K562 (cell line): ENCODE data around the gene ARL14. TPM values are rescaled to one million over a fixed set of nuclear protein-coding genes. Genes with fewer than 3 reads are reported as not detected.

ENCODE experiments used
- ATAC-seq: fragments of 200-7000 bp; cut with Tn5 transposase; 3 replicates; pipeline ENCODE4 v1.9.1; 2020; ENCODE audit warnings: moderate library complexity
- BruUV-seq: library from RNA; stranded (reverse); fragments of 400-500 nt; replicated peaks from 2 replicates; lab custom pipeline; 2021; lab: Mats Ljungman, UMichigan
- CTCF ChIA-PET: fragments of 300-600 bp; formaldehyde crosslinking; extraction: SDS; loops from one replicate; lab custom pipeline; 2021; ENCODE audit warnings: low intra/inter-chr PET ratio; lab: Yijun Ruan, JAX
- POLR2A ChIA-PET: fragments of 300-600, 350-650 bp; sonication (Branson Sonifier 250); formaldehyde crosslinking; extraction: SDS; loops from one replicate; lab custom pipeline; 2021; ENCODE audit warnings: antibody characterized with exemption, inconsistent platforms; lab: Yijun Ruan, JAX
- DNase-seq, 4 experiments: peaks; one replicate each; pipeline versions ENCODE4 v3.0.0 to v3.0.0-alpha.2; 2011 to 2018; ENCODE audit warnings: low spot score in 3 of 4, mixed read lengths in 3 of 4; ENCODE audit errors: extremely low read depth in 1 of 4
- FAIRE-seq: peaks from 2 replicates; lab custom pipeline; 2011; peaks lifted over from hg19 to GRCh38; lab: Jason Lieb, UNC
- H2AFZ ChIP-seq: 2 replicates; pipeline ENCODE4 v1.6.0; 2011; ENCODE audit warnings: low read depth, low read length, control low read depth, inconsistent platforms
- H3K27ac ChIP-seq: fragments of 200-600 bp; 3 replicates; pipeline ENCODE4 v1.8.0; 2011; ENCODE audit warnings: low read depth, mild to moderate bottlenecking, control low read depth, inconsistent platforms, low read length, moderate library complexity, mixed read lengths; ENCODE audit errors: extremely low read depth
- H3K27me3 ChIP-seq, 2 experiments: fragments of 300-600 bp in 1 of 2; 2 replicates in 1 of 2; 3 replicates in 1 of 2; pipeline versions ENCODE4 v1.6.0 to v1.8.0; 2011; ENCODE audit warnings: inconsistent platforms in 2 of 2, low read length in 2 of 2, mild to moderate bottlenecking in 1 of 2, mixed read lengths in 1 of 2, moderate library complexity in 1 of 2; ENCODE audit not compliant: control insufficient read depth in 2 of 2, insufficient read depth in 2 of 2
- H3K36me3 ChIP-seq: fragments of 300-600 bp; 3 replicates; pipeline ENCODE4 v1.8.0; 2011; ENCODE audit warnings: mild to moderate bottlenecking, low read length, inconsistent platforms; ENCODE audit not compliant: control insufficient read depth, insufficient read depth
- H3K4me1 ChIP-seq, 2 experiments: fragments of 200-600 bp in 1 of 2; replicated peaks in 1 of 2; 2 replicates in 1 of 2; 3 replicates in 1 of 2; pipeline versions ENCODE4 v1.5.1 to v1.8.0; 2011; ENCODE audit warnings: inconsistent platforms in 2 of 2, low read length in 2 of 2, mild to moderate bottlenecking in 1 of 2, mixed read lengths in 1 of 2, moderate library complexity in 1 of 2; ENCODE audit not compliant: control insufficient read depth in 2 of 2, insufficient read depth in 2 of 2
- H3K4me2 ChIP-seq: 2 replicates; pipeline ENCODE4 v1.6.1; 2011; ENCODE audit warnings: low read length, control low read depth, inconsistent platforms, mixed read lengths; ENCODE audit not compliant: insufficient read depth
- H3K4me3 ChIP-seq: fragments of 200-600 bp; sonication (generic), shearing (Covaris generic); 2 replicates; pipeline ENCODE4 v1.5.1; 2016; ENCODE audit warnings: control low read depth, inconsistent platforms
- H3K79me2 ChIP-seq: fragments of 200-600 bp; 3 replicates; pipeline ENCODE4 v1.8.0; 2011; ENCODE audit warnings: low read length, inconsistent platforms; ENCODE audit not compliant: control insufficient read depth, insufficient read depth
- H3K9ac ChIP-seq, 2 experiments: 2 replicates each; pipeline versions ENCODE4 v1.6.0 to v1.6.1; 2011; ENCODE audit warnings: low read depth in 2 of 2, low read length in 2 of 2, control low read depth in 1 of 2, inconsistent platforms in 1 of 2, mild to moderate bottlenecking in 1 of 2, mixed read lengths in 1 of 2; ENCODE audit not compliant: insufficient read depth in 1 of 2
- H3K9me1 ChIP-seq: one replicate; pipeline ENCODE4 v1.6.0; 2011; ENCODE audit warnings: inconsistent platforms, mild to moderate bottlenecking, low read length, moderate library complexity; ENCODE audit not compliant: control insufficient read depth, insufficient read depth
- H3K9me3 ChIP-seq: replicated peaks from 2 replicates; pipeline ENCODE4 v1.5.1; 2011; ENCODE audit warnings: low read depth, low read length, inconsistent platforms; ENCODE audit not compliant: control insufficient read depth, insufficient read depth
- H4K20me1 ChIP-seq: replicated peaks from 2 replicates; pipeline ENCODE4 v1.6.1; 2011; ENCODE audit warnings: low read length, inconsistent platforms, mixed read lengths; ENCODE audit not compliant: control insufficient read depth, insufficient read depth
- DACH1 ChIP-seq: fragments of 450-650 bp; IDR thresholded peaks from 2 replicates; pipeline ENCODE4 v1.6.1; 2018; ENCODE audit not compliant: partially characterized antibody
- HDAC6 ChIP-seq: IDR thresholded peaks from 2 replicates; pipeline ENCODE4 v1.6.1; 2012; ENCODE audit warnings: low read depth, mild to moderate bottlenecking, control low read depth, inconsistent platforms, low read length, moderate library complexity
- NELFE ChIP-seq: IDR thresholded peaks from 2 replicates; pipeline ENCODE4 v1.6.1; 2011; ENCODE audit warnings: mild to moderate bottlenecking; ENCODE audit not compliant: insufficient read depth, insufficient read length
- NR2C1 ChIP-seq, 2 experiments: fragments of 450-650 bp; IDR thresholded peaks; 2 replicates each; pipeline ENCODE4 v1.6.1; 2017; ENCODE audit warnings: mild to moderate bottlenecking in 2 of 2, antibody characterized with exemption in 1 of 2, inconsistent platforms in 1 of 2, missing compliant biosample characterization in 1 of 2, missing genetic modification characterization in 1 of 2
- ZNF224 ChIP-seq: sonication (generic); formaldehyde crosslinking; IDR thresholded peaks from 2 replicates; pipeline ENCODE4 v1.8.0; 2022; ENCODE audit warnings: mild to moderate bottlenecking, missing genetic modification reagents
- WGBS: fragments of 100-300 bp; shearing (Covaris generic); methylation state at CpG from one replicate; pipeline ENCODE4 v1.1.6; 2016; ENCODE audit warnings: low coverage, mixed read lengths; ENCODE audit not compliant: insufficient coverage; ENCODE audit errors: missing lambda C conversion rate; 5-methylcytosine and 5-hydroxymethylcytosine counted together
- in situ Hi-C: fragments of 300-500 bp; cut with MboI; formaldehyde crosslinking; loops from 4 replicates; pipeline ENCODE4 v1.15.0; 2018; ENCODE audit warnings: inconsistent platforms, mixed read lengths
- intact Hi-C: fragments of 100-400 bp; cut with micrococcal nuclease; formaldehyde crosslinking; loops from 2 replicates; pipeline ENCODE4 v1.14.2; 2022
- polyA plus RNA-seq, 8 experiments: library from polyadenylated mRNA; depleted of rRNA in 4 of 8; stranded (reverse) in 5 of 8; unstranded in 3 of 8; fragments of >200 nt; fragmentation: Nextera tagmentation in 2 of 8; fragmentation: Illumina TruSeq in 1 of 8; extraction: Ambion mirVana in 2 of 8; extraction: Trizol in 1 of 8; gene quantifications; 2 replicates each; pipeline versions ENCODE4 v1.2.1 to v1.2.3, GENCODE V29; 2011 to 2014; ENCODE audit warnings: inconsistent platforms in 1 of 8, missing spikeins in 1 of 8
- total RNA-seq, 7 experiments: library from RNA; depleted of rRNA in 6 of 7; stranded (reverse); fragments of >200 nt in 6 of 7; fragmentation: Illumina TruSeq in 2 of 7; extraction: Trizol in 2 of 7; gene quantifications; 2 replicates each; pipeline versions ENCODE4 v1.2.1 to v1.2.3, GENCODE V29; 2011 to 2021; ENCODE audit warnings: low replicate concordance in 1 of 7
- TF ChIP-seq, protein P1 (sequence below): fragments of 250-450 bp; sonication (Bioruptor Pico); IDR thresholded peaks from 2 replicates; pipeline ENCODE4 v1.5.1; 2021; ENCODE audit warnings: mild to moderate bottlenecking

Gene ARL14
- total and polyA plus RNA-seq, 9 of the 15 experiments (the other 6 are each of a cell fraction or from before 2014, with no cell fraction given): not detected

- 6% methylated on average over 1 of the region's 1 CpG for WGBS
- no peak overlapping the region for H3K27ac ChIP-seq
- no peaks in the 10 kb centered on the region for H3K27me3 ChIP-seq
- TF ChIP-seq ZNF224 (CRISPR knock-in tag) (no peak), HDAC6 (no peak), DACH1 (no peak), NR2C1 (IDR thresholded peaks at IDR 0.05) (no peak), NR2C1 (tag; IDR thresholded peaks at IDR 0.05) (no peak), NELFE (no peak)
- TF ChIP-seq, protein P1, sequence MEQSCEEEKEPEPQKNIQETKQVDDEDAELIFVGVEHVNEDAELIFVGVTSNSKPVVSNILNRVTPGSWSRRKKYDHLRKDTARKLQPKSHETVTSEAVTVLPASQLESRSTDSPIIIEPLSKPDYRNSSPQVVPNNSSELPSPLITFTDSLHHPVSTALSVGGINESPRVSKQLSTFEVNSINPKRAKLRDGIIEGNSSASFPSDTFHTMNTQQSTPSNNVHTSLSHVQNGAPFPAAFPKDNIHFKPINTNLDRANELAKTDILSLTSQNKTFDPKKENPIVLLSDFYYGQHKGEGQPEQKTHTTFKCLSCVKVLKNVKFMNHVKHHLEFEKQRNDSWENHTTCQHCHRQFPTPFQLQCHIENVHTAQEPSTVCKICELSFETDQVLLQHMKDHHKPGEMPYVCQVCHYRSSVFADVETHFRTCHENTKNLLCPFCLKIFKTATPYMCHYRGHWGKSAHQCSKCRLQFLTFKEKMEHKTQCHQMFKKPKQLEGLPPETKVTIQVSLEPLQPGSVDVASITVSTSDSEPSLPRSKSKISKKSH (CRISPR knock-in tag): no peak
- no peak for ATAC-seq
- H2AFZ ChIP-seq: no peak overlapping the region
- H3K4me2 ChIP-seq: no peak overlapping the region
- ChIA-PET POLR2A (no interaction called here), CTCF (no interaction called here)
- BruUV-seq: no TSS peak
- in situ Hi-C loops (no loop called here), intact Hi-C loops (no loop called here)
- H3K4me3 ChIP-seq: no peak overlapping the region
- H3K79me2 ChIP-seq: no peaks in the 10 kb centered on the region
- H3K9me3 ChIP-seq: no peaks in the 10 kb centered on the region
- H3K9ac ChIP-seq: no peak overlapping the region
- H4K20me1 ChIP-seq: no peaks in the 10 kb centered on the region
- no peaks in the 10 kb centered on the region for H3K9me1 ChIP-seq
- no peak for FAIRE-seq
- no peaks in the 10 kb centered on the region for H3K4me1 ChIP-seq
- DNase-seq: no peak
- no peaks in the 10 kb centered on the region for H3K36me3 ChIP-seq
Observed at GRCh38 chr3:160691151-160691550, 14.2 kb downstream of the ARL14 start.
